Erythroblast (primary cell): ENCODE results near the gene PSMD11.

Experiments
- GATA1 ChIP-seq: IDR thresholded peaks from 2 replicates; pipeline ENCODE4 v1.6.1; 2011; ENCODE audit warnings: low read depth, mild to moderate bottlenecking, control low read depth, low read length, moderate library complexity
- POLR2A ChIP-seq: IDR thresholded peaks from 2 replicates; pipeline ENCODE4 v1.6.1; 2011; ENCODE audit warnings: mild to moderate bottlenecking, low read length

- TF ChIP-seq POLR2A (no peak), GATA1 (no peak)
These were observed 47.9 kb downstream of the PSMD11 start for GRCh38 chr17:32492264-32492589.
